T-helper 1 cell treated with Interleukin-12 subunit alpha and Interleukin-12 subunit beta and Interleukin-4 antibody, amounts not matched to agents 30 ng/mL and 1 ng/mL, for 36 hours (primary cell): ENCODE data around the gene SLC25A29. TPM values are rescaled to one million over a fixed set of nuclear protein-coding genes. Genes with fewer than 3 reads are reported as not detected.

Experiments used
- intact Hi-C: fragments of 100-400 bp; cut with micrococcal nuclease; formaldehyde crosslinking; loops from one replicate; pipeline ENCODE4 v1.15.1; 2024
- total RNA-seq: library from RNA; stranded (reverse); gene quantifications from 2 replicates; pipeline ENCODE4 v1.2.3, GENCODE V29; 2022

Gene SLC25A29
- total RNA-seq, 1 donor from 2014 or later: 13.2 TPM

- intact Hi-C loops: no loop called here
Observed at GRCh38 chr14:100294963-100295330, 11.3 kb downstream of the SLC25A29 start.

- intact Hi-C loops: no loop called here
Observed at GRCh38 chr14:100294213-100294962, 11.9 kb downstream of the SLC25A29 start.

DNA sequence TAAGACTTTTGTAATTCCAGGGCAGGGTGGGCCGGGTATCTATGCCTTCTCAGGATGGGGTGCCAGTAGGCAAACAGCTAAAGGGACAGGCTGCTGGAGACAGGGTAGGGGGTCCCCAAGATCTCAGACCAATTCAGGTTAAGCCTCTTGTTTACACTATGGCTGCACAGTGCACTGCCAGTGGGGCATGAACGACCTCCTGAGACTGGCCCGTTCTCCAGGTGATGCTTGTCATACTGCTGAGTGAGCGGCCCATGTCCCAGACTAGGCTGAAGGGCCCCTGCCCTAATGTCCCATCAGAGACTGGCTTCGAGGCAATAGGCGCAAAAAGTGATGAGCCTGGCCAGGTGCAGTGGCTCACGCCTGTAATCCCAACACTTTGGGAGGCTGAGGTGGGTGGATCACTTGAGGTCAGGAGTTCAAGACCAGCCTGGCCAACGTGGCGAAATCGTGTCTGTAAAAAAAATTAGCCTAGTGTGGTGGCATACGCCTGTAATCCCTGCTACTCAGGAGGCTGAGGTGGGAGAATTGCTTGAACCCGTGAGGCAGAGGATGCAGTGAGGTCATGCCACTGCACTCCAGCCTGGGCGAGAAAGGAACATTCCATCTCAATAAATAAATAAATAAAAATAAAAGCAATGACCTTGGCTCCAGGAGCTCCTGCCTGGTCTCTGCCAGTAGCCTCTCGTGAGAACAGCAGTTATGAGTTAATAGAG, 12.6 kb downstream of the SLC25A29 start:
- intact Hi-C loops: no loop called here

- intact Hi-C loops: no loop called here
Observed at GRCh38 chr14:100292776-100293461, 13.3 kb downstream of the SLC25A29 start.

DNA sequence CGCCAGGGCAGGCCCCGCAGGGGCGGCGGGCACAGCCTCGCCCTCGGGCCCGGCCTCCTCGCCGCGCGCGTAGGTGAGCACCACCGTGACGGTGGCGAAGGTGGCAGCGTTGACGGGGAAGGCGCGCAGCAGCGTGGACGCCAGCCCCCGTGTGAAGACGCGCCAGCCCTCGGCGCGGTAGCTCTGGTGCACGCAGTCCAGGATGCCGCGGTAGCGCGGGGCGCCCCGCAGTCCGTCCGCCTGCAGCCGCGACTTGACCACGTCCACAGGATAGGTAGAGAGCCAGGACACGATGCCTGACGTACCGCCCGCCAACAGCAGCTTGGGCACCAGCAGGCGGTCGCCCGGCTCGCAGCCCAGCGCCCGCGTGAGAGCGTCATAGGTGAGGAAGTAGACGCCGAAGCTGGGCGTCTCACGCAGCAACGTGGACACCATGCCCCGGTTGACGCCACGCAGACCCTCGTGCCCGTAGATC, 13.9 kb downstream of the SLC25A29 start:
- intact Hi-C loops: no loop called here

- intact Hi-C loops: no loop called here
Observed at GRCh38 chr14:100291305-100292075, 14.8 kb downstream of the SLC25A29 start.

DNA sequence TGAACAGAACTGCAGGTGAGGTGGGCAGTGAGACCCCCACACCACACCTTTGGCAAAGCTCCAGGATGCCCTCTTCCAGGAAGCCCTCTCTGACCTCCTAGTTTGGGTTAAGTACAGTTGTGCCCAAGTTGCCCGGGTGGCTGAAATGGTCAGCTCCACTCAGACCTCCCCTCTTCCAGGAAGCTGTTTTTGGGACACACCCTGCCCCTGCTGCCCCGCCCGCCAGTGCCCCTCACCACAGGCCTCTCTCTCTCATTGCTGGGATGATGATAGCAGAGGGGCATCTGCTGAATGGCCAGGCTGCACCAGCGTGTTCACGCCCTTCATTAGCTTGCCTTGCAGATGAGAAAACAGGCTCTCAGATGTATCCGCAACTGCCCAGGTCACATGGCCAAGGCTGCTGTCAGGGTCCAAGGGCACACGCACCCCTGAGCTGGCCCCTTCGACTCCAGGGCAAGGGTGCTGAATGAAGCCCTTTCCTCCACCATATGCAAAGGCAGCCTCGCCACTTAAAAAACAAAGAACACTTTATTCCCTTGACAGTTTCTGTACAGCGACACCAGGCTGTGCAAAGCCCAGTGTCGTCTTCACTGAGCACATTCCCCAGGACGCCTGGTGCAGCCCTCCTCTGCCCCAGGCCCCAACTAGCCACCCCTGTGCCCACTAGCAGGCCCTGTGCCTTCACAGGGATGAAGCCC, 15.5 kb downstream of the SLC25A29 start:
- intact Hi-C loops: no loop called here

- intact Hi-C loops: loop anchor here (5.0 to 10.0 kb wide), 2 partner anchors 223 to 355 kb away; partner anchors contain the start of gene EVL
Observed at GRCh38 chr14:100289916-100290606, 16.2 kb downstream of the SLC25A29 start.

DNA sequence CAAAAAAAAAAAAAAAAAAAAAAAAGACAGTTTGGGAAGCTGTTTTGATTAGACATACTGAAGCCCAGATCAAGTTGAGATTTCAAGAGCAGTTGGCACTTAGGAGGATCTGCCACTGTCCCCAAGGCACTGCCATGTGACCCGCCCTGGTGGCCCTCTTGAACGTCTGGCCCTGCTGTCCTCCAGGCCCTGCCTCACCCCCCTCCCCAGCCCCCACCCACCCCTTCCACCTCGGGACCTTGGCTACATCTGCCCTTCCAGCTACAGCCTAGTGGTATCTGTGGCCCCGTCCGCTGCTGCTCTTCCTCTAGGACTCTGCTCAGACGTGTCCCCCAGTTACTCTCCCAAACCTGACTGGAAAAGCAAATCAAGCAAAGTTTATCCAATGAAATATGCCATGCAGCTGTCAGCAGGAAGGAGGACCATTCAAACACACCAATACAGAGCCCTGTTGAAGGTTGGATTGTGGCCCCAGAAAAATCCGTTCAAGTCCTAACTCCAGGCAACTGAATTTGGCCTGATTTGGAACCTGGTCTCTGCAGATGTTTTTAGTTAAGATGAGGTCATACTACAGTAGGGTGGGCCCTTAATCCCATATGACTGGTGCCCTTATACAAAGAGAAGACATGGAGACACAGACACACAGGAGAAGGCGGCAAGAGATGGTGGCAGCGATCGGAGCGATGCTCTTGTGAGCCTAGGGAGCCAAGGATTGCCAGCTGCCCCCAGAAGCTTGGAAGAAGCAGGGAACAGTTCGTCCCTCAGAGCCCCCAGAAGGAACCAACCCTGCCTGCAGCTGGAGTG, 17.7 kb downstream of the SLC25A29 start:
- intact Hi-C loops: loop anchor here (5.0 to 10.0 kb wide), 2 partner anchors 221 to 356 kb away; partner anchors contain the start of gene EVL

DNA sequence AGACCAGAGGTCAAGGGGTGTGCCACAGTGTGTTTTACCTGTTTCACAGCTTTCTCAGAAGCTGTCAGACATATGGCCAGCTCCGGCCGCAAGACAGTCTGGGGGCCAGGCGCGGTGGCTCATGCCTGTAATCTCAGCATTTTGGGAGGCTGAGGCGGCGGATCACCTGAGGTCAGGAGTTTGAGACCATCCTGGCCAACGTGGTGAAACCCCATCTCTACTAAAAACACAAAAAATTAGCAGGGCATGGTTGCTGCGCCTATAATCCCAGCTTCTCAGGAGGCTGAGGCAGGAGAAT, 18.3 kb downstream of the SLC25A29 start:
- intact Hi-C loops: loop anchor here (5.0 to 10.0 kb wide), 2 partner anchors 221 to 357 kb away; partner anchors contain the start of gene EVL

- intact Hi-C loops: loop anchor here (5.0 to 10.0 kb wide), 2 partner anchors 220 to 357 kb away; partner anchors contain the start of gene EVL
Observed at GRCh38 chr14:100287202-100287997, 18.8 kb downstream of the SLC25A29 start.

DNA sequence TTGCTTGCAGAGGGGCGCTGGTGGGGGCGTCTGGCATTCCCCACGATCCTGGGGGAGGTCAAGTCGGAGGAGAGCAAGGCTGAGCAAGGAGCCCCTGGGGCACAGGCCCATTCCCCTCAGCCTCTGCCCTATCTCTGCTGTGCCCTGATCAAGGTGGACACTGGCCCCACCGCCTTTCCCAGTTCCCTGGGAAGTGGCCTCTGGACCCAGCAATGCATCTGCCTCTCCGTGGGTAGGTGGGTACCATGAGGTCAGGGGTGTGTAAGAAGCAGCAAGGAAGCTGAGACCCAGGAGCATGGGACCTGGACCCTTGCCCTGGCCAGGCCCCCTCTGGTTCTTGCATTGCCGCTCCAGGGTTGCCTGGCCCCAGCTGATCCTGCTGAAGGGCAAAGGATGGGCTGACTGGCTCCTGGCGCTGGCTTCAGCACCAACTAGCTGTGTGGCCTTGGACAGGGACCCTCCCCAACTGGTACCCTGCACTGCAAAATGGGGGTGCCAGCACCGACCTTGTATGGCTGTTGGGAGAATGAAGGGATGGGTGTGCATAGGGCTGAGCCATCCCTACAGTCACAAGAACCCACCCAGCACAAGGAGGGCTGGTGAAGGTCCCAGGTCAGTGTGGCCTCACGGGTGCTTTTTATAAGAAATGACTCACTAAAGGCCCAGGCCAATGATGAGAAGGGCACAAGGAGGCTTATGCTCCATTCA, 19.6 kb downstream of the SLC25A29 start:
- intact Hi-C loops: loop anchor here (5.0 to 10.0 kb wide), 2 partner anchors 219 to 358 kb away; partner anchors contain the start of gene EVL

- intact Hi-C loops: loop anchor here (1.0 to 10.0 kb wide), 9 partner anchors 20 to 359 kb away; partner anchors contain the start of genes EVL, SLC25A29 and WDR25
Observed at GRCh38 chr14:100285913-100286400, 20.3 kb downstream of the SLC25A29 start.

- intact Hi-C loops: loop anchor here (1.0 to 10.0 kb wide), 9 partner anchors 21 to 360 kb away; partner anchors contain the start of genes EVL, SLC25A29 and WDR25
Observed at GRCh38 chr14:100285021-100285912, 21.0 kb downstream of the SLC25A29 start.

DNA sequence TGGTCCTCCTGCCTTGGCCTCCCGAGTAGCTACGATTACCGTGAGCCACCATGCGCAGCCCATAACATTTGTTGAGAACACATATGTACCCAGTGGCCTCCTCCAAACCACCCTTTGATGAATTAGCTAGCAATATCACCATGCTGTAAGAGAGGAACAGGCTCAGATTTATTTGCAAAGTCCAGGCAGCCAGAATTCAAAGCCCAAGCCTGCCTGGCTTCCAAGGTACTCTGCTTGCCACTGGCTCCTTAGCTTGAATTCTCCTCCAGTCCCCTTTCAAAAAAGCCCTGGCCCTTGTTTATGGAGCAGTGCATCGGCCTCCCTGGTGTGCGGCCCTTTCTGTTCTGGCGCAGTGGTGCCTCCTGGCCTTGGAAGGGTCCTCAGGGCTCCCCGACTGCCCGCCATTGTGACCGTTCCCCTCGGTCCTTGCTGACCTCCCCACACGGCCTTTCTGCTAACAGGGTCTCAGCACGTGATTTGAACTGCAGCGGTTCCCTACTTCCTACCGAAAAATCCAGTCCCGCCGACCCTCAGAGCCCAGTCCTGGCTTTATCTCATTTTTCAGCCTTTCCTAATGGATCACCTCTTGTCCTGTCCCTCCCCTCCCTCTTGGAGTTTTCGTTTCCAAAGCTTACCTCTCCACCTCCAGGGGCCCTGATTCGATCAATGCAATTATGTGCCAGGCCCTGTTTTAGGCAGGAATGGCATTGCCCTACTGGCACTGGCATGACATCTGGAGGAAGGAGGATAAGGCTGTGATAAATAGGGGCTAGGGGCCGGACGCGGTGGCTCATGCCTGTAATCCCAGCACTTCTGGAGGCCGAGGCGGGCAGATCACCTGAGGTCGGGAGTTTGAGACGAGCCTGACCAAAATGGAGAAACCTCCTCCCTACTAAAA, 22.0 kb downstream of the SLC25A29 start:
- intact Hi-C loops: loop anchor here (10.0 kb wide), 1 partner anchor 361 kb away; no protein-coding TSS in a partner anchor
